CD8-positive, alpha-beta memory T cell (primary cell): ENCODE measurements around the gene POLR3A. TPM values are rescaled to one million over a fixed set of nuclear protein-coding genes. Genes with fewer than 3 reads are reported as not detected.

ENCODE experiments used
- CTCF ChIA-PET: fragments of 350-600 bp; sonication (Branson Sonifier 250); formaldehyde crosslinking; loops from one replicate; lab custom pipeline; 2021; ENCODE audit warnings: antibody characterized with exemption; lab: Charles Lee
- POLR2A ChIA-PET: fragments of 350-600 bp; sonication (Branson Sonifier 250); formaldehyde crosslinking; loops from one replicate; lab custom pipeline; 2021; ENCODE audit warnings: antibody characterized with exemption; lab: Charles Lee
- DNase-seq, 5 donors: peaks; one replicate each; pipeline versions ENCODE4 v3.0.0 to v3.0.0-alpha.2; 2020 to 2022; ENCODE audit warnings: mixed read lengths in 1 of 5
- H3K27ac ChIP-seq: one replicate; pipeline ENCODE4 v1.7.0; 2013; ENCODE audit warnings: low read depth, mild to moderate bottlenecking, low read length, moderate library complexity
- H3K27me3 ChIP-seq: 2 replicates; pipeline ENCODE4 v1.7.0; 2013; ENCODE audit warnings: low read length, mild to moderate bottlenecking; ENCODE audit not compliant: insufficient read depth, poor library complexity, severe bottlenecking
- H3K36me3 ChIP-seq: 2 replicates; pipeline ENCODE4 v1.7.0; 2013; ENCODE audit warnings: mild to moderate bottlenecking, low read length, moderate library complexity; ENCODE audit not compliant: insufficient read depth
- H3K4me1 ChIP-seq: 2 replicates; pipeline ENCODE4 v1.7.0; 2013; ENCODE audit warnings: mild to moderate bottlenecking, low read length, moderate library complexity; ENCODE audit not compliant: insufficient read depth
- H3K4me3 ChIP-seq: 2 replicates; pipeline ENCODE4 v1.7.0; 2013; ENCODE audit warnings: mild to moderate bottlenecking, low read length
- H3K9me3 ChIP-seq: 2 replicates; pipeline ENCODE4 v1.7.0; 2013; ENCODE audit warnings: mild to moderate bottlenecking, low read length
- H3K27ac Mint-ChIP-seq, 8 donors: one replicate each; pipeline ENCODE4 v1.8.0; 2020 to 2021; ENCODE audit warnings: mixed read lengths in 8 of 8, mild to moderate bottlenecking in 6 of 8, inconsistent platforms in 3 of 8, moderate library complexity in 3 of 8
- H3K27me3 Mint-ChIP-seq, 2 donors: one replicate each; pipeline ENCODE4 v1.8.0; 2020 to 2021; ENCODE audit warnings: mixed read lengths in 2 of 2, mild to moderate bottlenecking in 1 of 2, moderate library complexity in 1 of 2
- H3K36me3 Mint-ChIP-seq, 3 donors: one replicate each; pipeline ENCODE4 v1.8.0; 2020 to 2021; ENCODE audit warnings: mixed read lengths in 3 of 3, inconsistent platforms in 1 of 3, mild to moderate bottlenecking in 1 of 3
- H3K4me1 Mint-ChIP-seq, 3 donors: one replicate each; pipeline ENCODE4 v1.8.0; 2020 to 2021; ENCODE audit warnings: mixed read lengths in 3 of 3, inconsistent platforms in 1 of 3, mild to moderate bottlenecking in 1 of 3
- H3K4me3 Mint-ChIP-seq, 7 donors: one replicate each; pipeline ENCODE4 v1.8.0; 2020 to 2021; ENCODE audit warnings: mixed read lengths in 7 of 7, mild to moderate bottlenecking in 6 of 7, moderate library complexity in 4 of 7, inconsistent platforms in 2 of 7
- H3K9me3 Mint-ChIP-seq, 5 donors: one replicate each; pipeline ENCODE4 v1.8.0; 2020 to 2022; ENCODE audit warnings: mixed read lengths in 5 of 5, mild to moderate bottlenecking in 3 of 5, moderate library complexity in 2 of 5, inconsistent platforms in 1 of 5
- polyA plus RNA-seq: library from polyadenylated mRNA; unstranded; fragments of 300-500 nt; fragmentation: Illumina TruSeq; gene quantifications from one replicate; pipeline ENCODE4 v1.2.3, GENCODE V29; 2021
- total RNA-seq, 2 experiments: library from RNA; stranded (reverse); gene quantifications; one replicate each; pipeline ENCODE4 v1.2.3, GENCODE V29; 2021

Gene POLR3A
- total and polyA plus RNA-seq, 3 experiments from 2014 or later: 10.2 to 27.2 (median 26.0) TPM

GRCh38 chr10:78059906-78060702 lies 30.8 kb upstream of the POLR3A start:
- no peak overlapping the region for H3K27ac ChIP-seq
- H3K27me3 ChIP-seq: no peaks in the 10 kb centered on the region
- H3K4me3 ChIP-seq: no peak overlapping the region
- POLR2A ChIA-PET: no interaction called here
- Mint-ChIP-seq H3K27me3 (peaks cover 3% of the 10 kb centered on the region in 2 donors), H3K36me3 (peaks cover 0 to 7% (median 1%) of the 10 kb centered on the region in 3 donors), H3K4me3 (no peak overlapping the region), H3K9me3 (no peaks in the 10 kb centered on the region), H3K4me1 (peaks cover 9 to 15% (median 14%) of the 10 kb centered on the region in 3 donors), H3K27ac (no peak overlapping the region)
- no peaks in the 10 kb centered on the region for H3K4me1 ChIP-seq
- H3K36me3 ChIP-seq: no peaks in the 10 kb centered on the region
- no peaks in the 10 kb centered on the region for H3K9me3 ChIP-seq
- CTCF ChIA-PET: interaction anchor here (1.6 kb wide), 1 partner anchor 12 kb away, joined by 4 read pairs; no protein-coding TSS in a partner anchor
- no peak for DNase-seq

- no peak for DNase-seq
- H3K27ac ChIP-seq: no peak overlapping the region
- POLR2A ChIA-PET: no interaction called here
- H3K27me3 ChIP-seq: no peaks in the 10 kb centered on the region
- H3K4me3 ChIP-seq: no peak overlapping the region
- H3K9me3 Mint-ChIP-seq: no peaks in the 10 kb centered on the region
- peaks cover under 1 to 3% of the 10 kb centered on the region in 2 donors for H3K27me3 Mint-ChIP-seq
- no peaks in the 10 kb centered on the region for H3K4me1 ChIP-seq
- no peak overlapping the region for H3K4me3 Mint-ChIP-seq
- H3K9me3 ChIP-seq: no peaks in the 10 kb centered on the region
- CTCF ChIA-PET: interaction anchor here (1.6 kb wide), 1 partner anchor 11 kb away, joined by 4 read pairs; no protein-coding TSS in a partner anchor
- H3K27ac Mint-ChIP-seq: no peak overlapping the region
- H3K36me3 ChIP-seq: no peaks in the 10 kb centered on the region
- H3K36me3 Mint-ChIP-seq: peaks cover 0 to 4% (median under 1%) of the 10 kb centered on the region in 3 donors
- H3K4me1 Mint-ChIP-seq: peaks cover 9 to 14% (median 12%) of the 10 kb centered on the region in 3 donors
Observed at GRCh38 chr10:78058562-78058961, 29.2 kb upstream of the POLR3A start.

- no peak overlapping the region for H3K27ac Mint-ChIP-seq
- H3K9me3 ChIP-seq: no peaks in the 10 kb centered on the region
- no peak for DNase-seq
- H3K4me1 ChIP-seq: no peaks in the 10 kb centered on the region
- H3K27me3 Mint-ChIP-seq: no peaks in the 10 kb centered on the region
- ChIA-PET POLR2A (interaction anchor here (0.6 kb wide), 1 partner anchor 10 kb away, joined by 3 read pairs; no protein-coding TSS in a partner anchor), CTCF (no interaction called here)
- H3K27ac ChIP-seq: no peak overlapping the region
- no peaks in the 10 kb centered on the region for H3K36me3 ChIP-seq
- no peaks in the 10 kb centered on the region for H3K4me1 Mint-ChIP-seq
- no peaks in the 10 kb centered on the region for H3K9me3 Mint-ChIP-seq
- H3K36me3 Mint-ChIP-seq: peaks cover 0 to 6% (median 3%) of the 10 kb centered on the region in 3 donors
- H3K4me3 ChIP-seq: no peak overlapping the region
- no peaks in the 10 kb centered on the region for H3K27me3 ChIP-seq
- H3K4me3 Mint-ChIP-seq: no peak overlapping the region
Observed at GRCh38 chr10:78053211-78053868, 24.0 kb upstream of the POLR3A start.

GRCh38 chr10:78049851-78050250 lies 20.5 kb upstream of the POLR3A start:
- Histone ChIP-seq H3K27ac (no peak overlapping the region), H3K4me3 (no peak overlapping the region), H3K9me3 (no peaks in the 10 kb centered on the region), H3K36me3 (no peaks in the 10 kb centered on the region), H3K27me3 (no peaks in the 10 kb centered on the region), H3K4me1 (peaks cover 4% of the 10 kb centered on the region)
- Mint-ChIP-seq H3K4me1 (peaks cover 4 to 9% (median 6%) of the 10 kb centered on the region in 3 donors), H3K4me3 (no peak overlapping the region), H3K9me3 (no peaks in the 10 kb centered on the region), H3K27ac (no peak overlapping the region), H3K27me3 (no peaks in the 10 kb centered on the region), H3K36me3 (peaks cover 0 to 3% (median 2%) of the 10 kb centered on the region in 3 donors)
- CTCF ChIA-PET: interaction anchor here (1.8 to 1.9 kb wide), 2 partner anchors 13 to 1145 kb away, joined by 4 to 9 read pairs; no protein-coding TSS in a partner anchor
- DNase-seq: no peak
- POLR2A ChIA-PET: no interaction called here

GRCh38 chr10:78047314-78047891 lies 18.1 kb upstream of the POLR3A start:
- Mint-ChIP-seq H3K9me3 (no peaks in the 10 kb centered on the region), H3K27ac (peak overlapping the region in 2 of 8 donors; percentile 27 to 62), H3K36me3 (peaks cover 0 to 16% (median 4%) of the 10 kb centered on the region in 3 donors), H3K4me3 (no peak overlapping the region), H3K27me3 (no peaks in the 10 kb centered on the region), H3K4me1 (peaks cover 8 to 23% (median 19%) of the 10 kb centered on the region in 3 donors)
- Histone ChIP-seq H3K27me3 (no peaks in the 10 kb centered on the region), H3K9me3 (no peaks in the 10 kb centered on the region), H3K36me3 (peaks cover under 1% of the 10 kb centered on the region), H3K4me1 (peaks cover 4% of the 10 kb centered on the region), H3K4me3 (no peak overlapping the region), H3K27ac (no peak overlapping the region)
- DNase-seq: peak; percentile 61 to 81 (median 69)
- ChIA-PET POLR2A (no interaction called here), CTCF (interaction anchor here (0.6 to 4.7 kb wide), 21 partner anchors 11 to 1166 kb away, joined by 3 to 64 read pairs (median 4); no protein-coding TSS in a partner anchor)

- Histone ChIP-seq H3K36me3 (peaks cover 7% of the 10 kb centered on the region), H3K4me3 (no peak overlapping the region), H3K9me3 (no peaks in the 10 kb centered on the region), H3K27me3 (no peaks in the 10 kb centered on the region), H3K4me1 (peaks cover 4% of the 10 kb centered on the region), H3K27ac (no peak overlapping the region)
- Mint-ChIP-seq H3K27ac (no peak overlapping the region), H3K4me1 (peaks cover 8 to 23% (median 19%) of the 10 kb centered on the region in 3 donors), H3K4me3 (no peak overlapping the region), H3K36me3 (peaks cover 0 to 22% (median 5%) of the 10 kb centered on the region in 3 donors), H3K27me3 (no peaks in the 10 kb centered on the region), H3K9me3 (no peaks in the 10 kb centered on the region)
- CTCF ChIA-PET: interaction anchor here (0.7 to 4.7 kb wide), 18 partner anchors 10 to 1167 kb away, joined by 3 to 64 read pairs (median 4); no protein-coding TSS in a partner anchor
- no peak for DNase-seq
- POLR2A ChIA-PET: no interaction called here
Observed at GRCh38 chr10:78046711-78047269, 17.5 kb upstream of the POLR3A start.

- POLR2A ChIA-PET: no interaction called here
- Histone ChIP-seq H3K4me1 (peaks cover 4% of the 10 kb centered on the region), H3K27me3 (no peaks in the 10 kb centered on the region), H3K4me3 (no peak overlapping the region), H3K36me3 (peaks cover 16% of the 10 kb centered on the region), H3K27ac (no peak overlapping the region), H3K9me3 (no peaks in the 10 kb centered on the region)
- CTCF ChIA-PET: interaction anchor here (1.1 to 4.7 kb wide), 7 partner anchors 9 to 1158 kb away, joined by 3 to 64 read pairs (median 10); no protein-coding TSS in a partner anchor
- Mint-ChIP-seq H3K27me3 (no peaks in the 10 kb centered on the region), H3K36me3 (peaks cover 0 to 31% (median 12%) of the 10 kb centered on the region in 3 donors), H3K27ac (no peak overlapping the region), H3K9me3 (no peaks in the 10 kb centered on the region), H3K4me1 (peaks cover 16 to 28% (median 25%) of the 10 kb centered on the region in 3 donors), H3K4me3 (no peak overlapping the region)
- no peak for DNase-seq
Observed at GRCh38 chr10:78045856-78046255, 16.5 kb upstream of the POLR3A start.
